Activated naive CD4-positive, alpha-beta T cell (primary cell): ENCODE results near the gene JAKMIP1.
"Not testable (repeated sequence)": the region's sequence is repeated elsewhere in the genome, so short reads cannot be mapped to it uniquely, and the experiment has no call there.

Source experiments
- DNase-seq, 4 experiments: peaks; one replicate each; lab custom pipeline; 2025; lab: John Stamatoyannopoulos, UW

JAKMIP1 gene

GRCh38 chr4:6143603-6144181 lies 56.7 kb downstream of the JAKMIP1 start:
- no peak for DNase-seq

- DNase-seq = no peak
Observed at GRCh38 chr4:6142935-6143602, 57.3 kb downstream of the JAKMIP1 start.

GRCh38 chr4:6142511-6142910 lies 57.8 kb downstream of the JAKMIP1 start:
- no peak for DNase-seq

- no peak for DNase-seq
Observed at GRCh38 chr4:6141554-6141953, 58.8 kb downstream of the JAKMIP1 start.

GRCh38 chr4:6141021-6141420 lies 59.3 kb downstream of the JAKMIP1 start:
- not testable (repeated sequence) for DNase-seq

- no peak for DNase-seq
Observed at GRCh38 chr4:6137747-6138135, 62.6 kb downstream of the JAKMIP1 start.

- DNase-seq = no peak
Observed at GRCh38 chr4:6137027-6137746, 63.2 kb downstream of the JAKMIP1 start.

GRCh38 chr4:6134612-6135220 lies 65.6 kb downstream of the JAKMIP1 start:
- DNase-seq = no peak

GRCh38 chr4:6132716-6133115 lies 67.6 kb downstream of the JAKMIP1 start:
- DNase-seq = no peak

GRCh38 chr4:6128221-6128850 lies 72.0 kb downstream of the JAKMIP1 start:
- no peak for DNase-seq

GRCh38 chr4:6126971-6127745 lies 73.2 kb downstream of the JAKMIP1 start:
- no peak for DNase-seq

- no peak for DNase-seq
Observed at GRCh38 chr4:6125103-6125651, 75.2 kb downstream of the JAKMIP1 start.

- no peak for DNase-seq
Observed at GRCh38 chr4:6124386-6125102, 75.8 kb downstream of the JAKMIP1 start.

- no peak for DNase-seq
Observed at GRCh38 chr4:6123976-6124375, 76.4 kb downstream of the JAKMIP1 start.

GRCh38 chr4:6123541-6123940 lies 76.8 kb downstream of the JAKMIP1 start:
- no peak for DNase-seq

- no peak for DNase-seq
Observed at GRCh38 chr4:6123116-6123515, 77.2 kb downstream of the JAKMIP1 start.

- DNase-seq = no peak
Observed at GRCh38 chr4:6122496-6122895, 77.9 kb downstream of the JAKMIP1 start.

GRCh38 chr4:6121941-6122340 lies 78.4 kb downstream of the JAKMIP1 start:
- DNase-seq = no peak

GRCh38 chr4:6121276-6121850 lies 79.0 kb downstream of the JAKMIP1 start:
- DNase-seq = no peak

GRCh38 chr4:6120361-6120760 lies 80.0 kb downstream of the JAKMIP1 start:
- DNase-seq = no peak
